Inflammatory macrophage treated with lipopolysaccharide for 4 hours (primary cell): ENCODE measurements around the gene LAG3.

Source experiments
- DNase-seq: peaks from one replicate; pipeline ENCODE4 v3.0.0-alpha.2; 2020

LAG3 gene

DNA sequence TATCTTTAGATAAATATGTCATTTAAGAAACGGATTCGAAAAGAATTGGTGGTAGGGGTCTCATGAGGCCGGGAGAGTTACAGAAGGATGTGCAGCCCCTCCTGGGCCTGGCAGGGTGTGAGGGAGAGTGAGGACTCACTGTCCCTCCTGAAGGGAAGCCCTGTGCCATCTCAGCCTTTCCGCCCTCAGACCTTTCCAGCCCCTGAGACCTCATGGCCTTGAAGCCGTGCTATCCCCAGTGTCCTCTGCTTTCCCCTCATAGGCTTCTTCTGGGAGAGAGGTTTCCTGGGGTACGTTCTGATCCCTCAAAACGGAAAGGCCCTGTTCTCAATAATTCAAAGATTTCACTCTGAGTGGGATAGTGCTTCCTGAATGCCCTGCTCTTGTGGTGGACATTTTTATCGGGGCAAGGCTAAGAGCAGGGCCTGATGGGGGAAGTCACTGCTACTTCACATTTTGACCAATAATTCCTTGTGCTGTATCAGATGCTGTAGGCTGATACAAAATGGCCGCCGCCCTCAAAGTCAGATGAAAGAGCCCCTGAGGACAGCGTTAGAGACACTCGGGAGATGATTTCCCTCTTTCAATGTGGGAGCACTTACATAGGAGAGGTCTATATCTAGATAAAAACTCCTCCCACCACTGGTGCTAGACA, 18.3 kb downstream of the LAG3 start:
- DNase-seq, result peak; percentile 35

GRCh38 chr12:6791931-6792520, 19.7 kb downstream of the LAG3 start:
- no peak for DNase-seq

GRCh38 chr12:6792522-6793201, 20.3 kb downstream of the LAG3 start:
- DNase-seq, result peak; percentile 86

- DNase-seq, result no peak
Measured at GRCh38 chr12:6795088-6795487, 22.8 kb downstream of the LAG3 start.

- DNase-seq, result no peak
Measured at GRCh38 chr12:6796576-6796975, 24.3 kb downstream of the LAG3 start.

DNA sequence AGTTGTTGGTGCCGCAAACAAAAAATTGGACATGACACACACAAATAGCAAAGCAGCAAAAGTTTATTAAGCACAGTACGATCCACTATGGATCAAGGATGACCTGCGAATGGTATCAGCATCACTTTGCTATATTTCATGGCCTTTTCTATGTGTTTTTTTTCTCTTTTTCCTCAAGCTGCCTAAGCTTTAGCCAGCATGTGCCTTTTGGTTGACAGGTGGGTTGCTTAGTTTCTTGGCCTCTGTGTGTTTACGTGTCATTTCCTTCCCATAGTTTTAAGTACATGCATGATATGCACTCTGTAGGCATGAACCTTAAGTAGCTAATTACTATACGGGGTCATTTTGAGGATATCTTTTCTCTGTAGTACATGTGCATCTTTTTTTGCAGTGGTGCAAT, 26.8 kb downstream of the LAG3 start:
- DNase-seq, result no peak

DNA sequence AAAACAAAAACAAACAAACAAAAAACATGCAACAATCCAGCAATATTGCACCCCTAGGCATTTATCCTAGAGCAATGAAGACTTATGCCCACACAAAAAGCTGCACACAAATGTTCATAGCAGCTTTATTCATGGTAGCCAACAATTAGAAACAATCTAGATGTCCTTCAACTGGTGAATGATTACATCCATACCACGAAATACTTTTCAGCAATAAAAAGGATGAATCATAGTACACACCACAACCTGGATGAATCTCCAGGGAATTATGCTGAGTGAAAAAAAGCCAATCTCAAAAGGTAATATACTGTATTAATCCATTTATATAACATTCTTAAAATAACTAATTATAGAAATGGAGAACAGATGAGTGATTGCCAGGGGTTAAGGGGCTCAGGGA, 34.9 kb downstream of the LAG3 start:
- DNase-seq, result no peak

DNA sequence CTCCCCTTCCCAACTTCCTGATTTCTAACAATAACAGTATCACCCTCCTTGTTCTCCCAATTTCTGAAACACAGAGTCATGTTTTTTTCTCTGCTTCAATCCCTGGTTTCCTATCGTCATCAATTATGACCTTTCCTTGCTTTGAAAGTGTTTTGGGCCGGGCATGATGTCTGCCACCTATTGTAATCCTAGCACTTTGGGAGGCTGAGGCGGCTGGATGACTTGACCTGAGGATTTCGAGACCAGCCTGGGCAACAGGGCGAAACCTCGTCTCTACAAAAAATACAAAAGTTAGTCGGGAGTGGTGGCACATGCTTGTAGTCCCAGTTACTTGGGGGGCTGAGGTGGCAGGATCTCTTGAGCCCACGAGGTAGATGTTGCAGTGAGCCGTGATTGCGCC, 36.7 kb downstream of the LAG3 start:
- no peak for DNase-seq

- no peak for DNase-seq
Measured at GRCh38 chr12:6810758-6811157, 38.4 kb downstream of the LAG3 start.

GRCh38 chr12:6813363-6813762, 41.0 kb downstream of the LAG3 start:
- DNase-seq, result no peak

DNA sequence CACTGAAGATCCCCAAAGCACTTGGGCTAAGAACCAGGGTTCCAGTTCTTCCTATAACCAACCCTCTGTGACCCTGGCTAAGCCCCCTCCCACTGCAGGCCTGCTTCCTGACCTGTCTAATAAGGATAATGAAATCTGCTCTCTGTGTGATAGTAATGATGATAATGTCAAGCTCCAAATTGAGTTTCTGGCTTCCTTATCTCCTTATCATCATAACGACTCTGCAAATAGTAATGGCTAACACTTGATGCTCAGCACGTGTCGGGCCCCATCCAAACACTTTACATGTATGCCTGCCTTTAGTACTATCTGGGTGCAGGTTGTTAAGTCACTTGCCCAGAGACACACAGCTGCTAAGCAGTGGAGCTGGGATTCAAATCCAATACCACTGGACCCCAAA, 44.3 kb downstream of the LAG3 start:
- no peak for DNase-seq

GRCh38 chr12:6817098-6817497, 44.8 kb downstream of the LAG3 start:
- no peak for DNase-seq

DNA sequence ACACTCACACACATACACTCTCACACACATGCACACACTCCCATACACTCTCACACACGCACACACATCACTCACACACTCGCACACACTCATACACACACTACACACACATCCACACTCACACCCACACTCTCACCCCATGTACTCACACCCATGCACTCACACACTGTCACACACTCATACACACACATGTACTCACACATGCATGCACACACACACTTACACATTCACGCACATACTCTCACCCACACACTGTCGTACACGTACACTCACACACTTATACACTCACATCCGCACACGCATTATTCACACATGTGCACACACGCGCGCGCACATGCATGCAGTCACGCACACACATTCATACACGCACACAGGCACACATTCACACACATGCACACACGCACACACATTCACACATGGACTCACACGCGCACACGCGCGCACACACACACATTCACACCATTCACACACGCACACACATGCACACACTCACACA, 45.4 kb downstream of the LAG3 start:
- DNase-seq, result no peak

DNA sequence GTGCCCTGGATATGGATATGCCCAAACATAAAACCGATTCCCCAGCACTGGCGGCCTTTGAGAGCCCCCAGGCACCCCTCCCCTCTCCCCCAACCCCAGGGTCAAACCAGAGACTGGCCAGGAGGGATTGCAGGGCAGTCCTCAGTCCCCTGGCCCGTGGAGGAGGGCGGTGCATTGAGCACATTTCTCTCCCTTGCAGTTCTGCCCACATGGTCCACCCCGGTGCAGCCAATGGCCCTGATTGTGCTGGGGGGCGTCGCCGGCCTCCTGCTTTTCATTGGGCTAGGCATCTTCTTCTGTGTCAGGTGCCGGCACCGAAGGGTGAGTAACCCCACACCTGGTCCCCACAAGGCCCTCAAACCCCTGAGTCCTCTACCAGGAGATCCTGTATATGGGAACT, 45.9 kb downstream of the LAG3 start:
- DNase-seq, result no peak

- no peak for DNase-seq
Measured at GRCh38 chr12:6818645-6819044, 46.3 kb downstream of the LAG3 start.

DNA sequence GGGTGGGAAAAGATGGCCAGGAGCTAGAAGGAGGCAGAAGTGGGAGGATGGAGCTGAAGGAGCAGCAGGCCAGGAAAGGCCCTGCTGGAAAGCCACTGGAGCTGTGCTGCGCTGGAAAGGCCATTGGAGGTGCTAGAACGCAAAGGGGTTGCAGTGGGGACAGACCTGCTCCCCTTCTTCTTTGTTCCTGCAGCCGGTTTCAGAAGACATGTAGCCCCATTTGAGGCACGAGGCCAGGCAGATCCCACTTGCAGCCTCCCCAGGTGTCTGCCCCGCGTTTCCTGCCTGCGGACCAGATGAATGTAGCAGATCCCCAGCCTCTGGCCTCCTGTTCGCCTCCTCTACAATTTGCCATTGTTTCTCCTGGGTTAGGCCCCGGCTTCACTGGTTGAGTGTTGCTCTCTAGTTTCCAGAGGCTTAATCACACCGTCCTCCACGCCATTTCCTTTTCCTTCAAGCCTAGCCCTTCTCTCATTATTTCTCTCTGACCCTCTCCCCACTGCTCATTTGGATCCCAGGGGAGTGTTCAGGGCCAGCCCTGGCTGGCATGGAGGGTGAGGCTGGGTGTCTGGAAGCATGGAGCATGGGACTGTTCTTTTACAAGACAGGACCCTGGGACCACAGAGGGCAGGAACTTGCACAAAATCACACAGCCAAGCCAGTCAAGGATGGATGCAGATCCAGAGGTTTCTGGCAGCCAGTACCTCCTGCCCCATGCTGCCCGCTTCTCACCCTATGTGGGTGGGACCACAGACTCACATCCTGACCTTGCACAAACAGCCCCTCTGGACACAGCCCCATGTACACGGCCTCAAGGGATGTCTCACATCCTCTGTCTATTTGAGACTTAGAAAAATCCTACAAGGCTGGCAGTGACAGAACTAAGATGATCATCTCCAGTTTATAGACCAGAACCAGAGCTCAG, 47.0 kb downstream of the LAG3 start:
- DNase-seq, result no peak

GRCh38 chr12:6820166-6820565, 47.8 kb downstream of the LAG3 start:
- no peak for DNase-seq

GRCh38 chr12:6821591-6822425, 49.5 kb downstream of the LAG3 start, which contains the start of gene GPR162:
Gene GPR162, plus strand, starts transcription at chr12:6821821. Its CDS starts 2,078 bp downstream, at chr12:6823899.
- DNase-seq, result peak; percentile 10

DNA sequence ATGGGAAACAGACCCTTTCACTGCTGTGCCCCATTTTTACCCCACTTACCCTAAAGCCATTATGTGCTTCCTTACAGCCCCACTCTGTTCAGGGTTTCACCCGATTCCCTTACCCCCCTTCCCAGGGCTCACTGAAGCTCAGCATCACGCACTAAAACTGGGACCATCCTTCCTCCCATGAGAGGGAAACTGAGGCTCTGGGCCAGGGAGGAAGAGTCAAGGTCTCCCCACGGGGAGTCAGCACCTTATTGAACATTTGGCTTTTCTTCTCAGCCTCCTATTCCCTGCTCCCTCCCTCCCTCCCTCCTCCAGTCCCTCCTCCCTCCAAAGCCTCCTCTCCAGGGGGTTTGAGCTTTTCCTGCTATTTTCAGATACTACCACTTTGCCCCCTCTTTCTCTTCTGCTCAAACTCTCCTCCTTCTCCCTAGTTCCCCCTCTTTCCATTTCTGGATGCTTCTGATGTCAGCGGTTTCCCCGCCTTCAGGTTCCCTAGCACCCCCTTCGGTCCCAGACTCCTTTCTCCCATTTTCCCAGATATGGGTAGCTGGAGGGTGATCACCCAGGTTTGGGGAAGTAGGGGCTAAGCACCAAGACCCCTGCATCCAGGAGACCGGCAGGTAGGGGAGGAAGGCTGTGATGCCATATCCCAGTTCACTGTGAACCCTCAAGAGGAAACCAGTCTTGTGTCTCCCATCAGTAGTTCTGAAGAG, 50.3 kb downstream of the LAG3 start:
- no peak for DNase-seq

- DNase-seq, result no peak
Measured at GRCh38 chr12:6823182-6824084, 51.1 kb downstream of the LAG3 start.
